Subcutaneous adipose tissue (tissue), 4 donors: ENCODE data around the gene GPR68. TPM values are rescaled to one million over a fixed set of nuclear protein-coding genes. Genes with fewer than 3 reads are reported as not detected.

Experiments
- total RNA-seq, 4 donors: library from RNA; depleted of rRNA; stranded (reverse); fragments of >200 nt; gene quantifications; one replicate each; pipeline ENCODE4 v1.1.0, GENCODE V29; 2016
- TF ChIP-seq, protein P1 (sequence below): fragments of 450-650 bp; IDR thresholded peaks from one replicate; pipeline ENCODE4 v1.5.1; 2016; ENCODE audit warnings: low read depth, mild to moderate bottlenecking, control low read depth, antibody characterized with exemption, moderate library complexity

Gene GPR68
- total RNA-seq, 4 donors from 2014 or later, result 0.51 to 2.2 (median 1.2) TPM

DNA sequence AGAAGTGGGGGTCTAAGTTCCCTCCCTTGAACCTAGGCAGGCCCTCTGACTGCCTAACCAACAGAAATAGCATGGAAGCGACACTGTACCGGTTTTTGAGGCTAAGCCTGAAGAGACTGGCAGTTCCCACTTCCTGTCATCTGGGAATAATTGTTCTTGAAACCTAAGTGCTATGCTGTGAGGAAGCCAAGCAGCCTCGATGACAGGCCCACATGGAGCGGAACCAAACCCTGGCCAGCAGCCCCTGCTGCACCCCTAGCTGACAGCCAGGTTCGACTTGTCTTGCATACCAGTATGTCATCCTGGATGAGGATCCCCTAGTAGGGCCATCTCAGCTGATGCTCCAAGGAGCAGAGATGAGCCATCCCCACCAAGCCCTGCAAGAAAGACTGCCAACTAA is 6.4 kb upstream of the GPR68 start:
- TF ChIP-seq, protein P1, sequence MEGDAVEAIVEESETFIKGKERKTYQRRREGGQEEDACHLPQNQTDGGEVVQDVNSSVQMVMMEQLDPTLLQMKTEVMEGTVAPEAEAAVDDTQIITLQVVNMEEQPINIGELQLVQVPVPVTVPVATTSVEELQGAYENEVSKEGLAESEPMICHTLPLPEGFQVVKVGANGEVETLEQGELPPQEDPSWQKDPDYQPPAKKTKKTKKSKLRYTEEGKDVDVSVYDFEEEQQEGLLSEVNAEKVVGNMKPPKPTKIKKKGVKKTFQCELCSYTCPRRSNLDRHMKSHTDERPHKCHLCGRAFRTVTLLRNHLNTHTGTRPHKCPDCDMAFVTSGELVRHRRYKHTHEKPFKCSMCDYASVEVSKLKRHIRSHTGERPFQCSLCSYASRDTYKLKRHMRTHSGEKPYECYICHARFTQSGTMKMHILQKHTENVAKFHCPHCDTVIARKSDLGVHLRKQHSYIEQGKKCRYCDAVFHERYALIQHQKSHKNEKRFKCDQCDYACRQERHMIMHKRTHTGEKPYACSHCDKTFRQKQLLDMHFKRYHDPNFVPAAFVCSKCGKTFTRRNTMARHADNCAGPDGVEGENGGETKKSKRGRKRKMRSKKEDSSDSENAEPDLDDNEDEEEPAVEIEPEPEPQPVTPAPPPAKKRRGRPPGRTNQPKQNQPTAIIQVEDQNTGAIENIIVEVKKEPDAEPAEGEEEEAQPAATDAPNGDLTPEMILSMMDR, result no peak

DNA sequence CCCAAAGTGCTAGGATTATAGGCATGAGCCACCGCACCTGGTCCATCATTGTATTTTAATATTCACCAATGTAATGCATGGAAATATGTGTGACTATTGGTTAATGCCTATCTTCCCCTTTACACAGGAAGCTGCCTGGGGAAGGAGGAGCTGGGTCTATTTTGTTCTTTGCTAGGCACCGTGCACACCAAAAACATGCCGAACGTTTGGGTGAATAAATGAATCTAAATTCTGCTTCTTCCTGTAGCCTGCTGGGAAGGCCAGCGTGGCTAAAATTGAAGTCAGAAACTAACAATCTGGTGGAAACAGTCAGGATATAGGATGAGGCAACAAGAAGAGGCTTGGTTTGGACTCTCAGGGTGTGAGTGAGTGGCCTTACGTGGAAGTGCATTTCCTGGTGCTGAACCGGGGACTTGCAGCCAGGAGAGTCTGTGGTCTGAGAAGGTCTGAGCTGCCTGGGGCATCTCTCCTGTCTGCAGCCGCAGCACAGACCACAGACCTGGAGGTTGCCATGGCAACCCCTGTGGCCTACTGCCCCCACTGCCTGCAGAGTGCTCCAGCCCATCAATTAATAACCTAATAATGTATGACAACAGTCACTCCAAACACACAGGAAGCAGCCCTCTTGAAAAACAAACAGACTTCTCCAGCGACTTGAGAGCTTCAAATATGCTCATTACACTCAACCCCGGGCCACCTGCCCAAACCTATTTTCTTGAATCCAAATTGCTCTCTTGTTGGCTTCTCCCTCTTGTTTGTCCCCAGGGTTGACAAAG is 5.5 kb upstream of the GPR68 start:
- TF ChIP-seq, protein P1, result no peak

DNA sequence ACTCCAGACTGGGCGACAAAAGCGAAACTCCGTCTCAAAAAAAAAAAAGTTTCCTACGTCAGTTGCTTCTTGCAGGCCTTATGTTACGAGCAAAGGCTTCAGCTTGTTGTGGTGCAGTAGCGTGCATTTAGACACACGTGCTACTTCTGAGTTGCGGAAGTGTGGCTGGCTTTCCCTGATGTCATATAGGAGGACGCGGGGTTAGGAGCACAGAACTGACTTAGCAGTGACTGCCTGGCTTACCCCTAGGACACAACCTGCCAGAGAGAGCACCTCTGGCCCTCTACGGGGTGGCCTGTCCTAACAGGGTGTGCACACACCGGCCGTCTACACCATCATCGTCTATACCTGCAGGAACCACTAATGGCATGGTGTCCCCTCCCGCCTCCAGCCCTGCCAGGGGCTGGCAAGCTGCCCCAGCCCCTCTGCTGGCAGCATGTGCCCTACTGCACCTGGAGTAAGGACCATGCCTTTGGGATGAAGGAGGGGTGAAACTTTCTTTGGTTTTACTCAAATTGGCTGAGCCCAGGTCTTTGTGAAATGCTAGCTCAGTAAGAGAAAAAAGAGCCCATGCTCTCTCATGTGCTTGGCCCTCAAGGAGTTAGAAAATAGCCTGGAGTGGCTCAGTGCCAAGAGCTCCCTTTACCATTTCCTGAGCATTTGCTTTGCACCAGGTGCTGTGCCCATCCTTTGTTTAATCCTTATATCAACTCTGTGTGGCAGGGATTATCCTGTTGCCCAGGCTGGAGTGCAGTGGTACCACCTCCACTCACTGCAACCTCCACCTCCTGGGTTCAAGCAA is 1.7 kb upstream of the GPR68 start:
- TF ChIP-seq, protein P1, result no peak

DNA sequence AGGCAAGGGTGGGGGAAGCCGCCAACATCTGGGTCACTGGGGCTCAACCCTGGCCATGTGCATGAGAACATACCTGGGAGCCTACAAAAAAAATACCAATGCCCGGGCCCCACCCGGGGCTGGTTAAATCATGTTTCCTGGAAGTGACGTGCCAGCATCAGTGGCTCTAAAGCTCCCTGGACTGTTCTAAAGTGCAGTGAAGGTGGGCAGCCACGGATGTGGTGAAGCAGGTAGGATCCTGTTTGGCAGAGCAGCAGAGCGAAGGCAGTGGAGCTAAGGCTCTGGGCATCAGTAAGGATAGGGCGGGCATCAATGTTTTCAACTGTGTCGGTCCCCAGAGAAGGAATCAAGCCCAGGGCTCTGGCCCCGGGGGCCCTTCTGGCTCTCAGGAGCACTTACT is 525 bp upstream of the GPR68 start:
- TF ChIP-seq, protein P1, result no peak

DNA sequence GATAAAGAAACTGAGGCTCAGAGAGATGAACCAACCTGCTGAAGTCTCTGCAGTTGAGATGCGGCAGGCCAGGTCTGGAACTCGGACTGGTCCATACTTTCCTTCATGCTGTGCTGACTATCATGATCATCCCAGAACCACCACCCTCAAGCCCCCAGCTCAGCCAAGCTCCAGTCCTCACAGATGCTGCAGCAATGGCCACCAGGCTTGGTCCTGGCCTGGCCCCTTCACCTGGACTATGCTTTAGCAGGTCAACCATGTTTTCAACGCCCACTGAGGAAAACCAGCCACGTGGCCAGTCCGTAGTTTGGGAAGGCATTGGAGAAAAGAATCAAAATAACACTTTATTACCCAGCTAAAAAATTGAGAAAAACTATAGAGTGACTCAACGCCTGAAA is 1.4 kb downstream of the GPR68 start:
- TF ChIP-seq, protein P1, result no peak

DNA sequence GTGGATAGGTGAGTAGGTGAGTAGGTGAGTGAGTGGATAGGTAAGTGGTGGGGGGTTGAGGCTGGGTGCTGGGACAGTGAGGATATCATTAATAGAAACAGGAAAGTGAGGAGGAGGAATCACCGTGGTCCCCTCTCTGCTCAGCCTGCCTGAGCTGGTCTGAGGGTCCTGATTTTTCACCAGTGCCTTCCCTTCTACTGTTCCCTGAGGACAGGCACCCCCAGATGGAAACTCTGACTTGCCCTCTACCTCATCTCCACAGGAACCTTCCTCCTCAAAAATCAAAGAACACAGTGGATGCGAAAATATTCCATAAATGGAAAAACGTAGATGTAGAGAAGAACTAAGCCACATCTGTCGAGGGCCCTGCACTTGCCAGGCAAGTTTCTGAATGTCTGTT is 1.9 kb downstream of the GPR68 start:
- TF ChIP-seq, protein P1, result no peak

DNA sequence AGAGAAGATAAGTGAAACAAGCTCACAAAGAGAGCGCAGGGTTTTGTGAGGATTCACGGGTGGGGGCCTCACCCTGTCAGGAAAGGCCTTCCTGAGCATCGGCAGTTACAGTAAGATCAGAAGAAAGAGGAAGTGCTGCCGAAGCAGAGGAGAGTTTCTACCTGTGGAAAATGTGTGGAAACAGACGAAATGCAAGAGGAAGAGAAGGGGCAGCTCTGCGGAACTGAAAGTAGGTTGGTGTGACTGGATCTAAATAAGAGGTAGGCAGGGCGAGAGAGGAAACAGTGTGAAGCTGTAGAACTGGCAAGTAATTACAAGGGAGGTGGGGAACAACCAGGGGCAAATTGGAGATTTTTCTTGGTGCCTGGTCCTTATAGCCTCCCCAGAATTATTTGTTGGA is 2.6 kb downstream of the GPR68 start:
- TF ChIP-seq, protein P1, result no peak
